HepG2 (cell line): ENCODE data around the gene PCYOX1L. TPM values are rescaled to one million over a fixed set of nuclear protein-coding genes. Genes with fewer than 3 reads are reported as not detected.
A peak's percentile ranks its signal among the peaks of the same experiment; 100 is the strongest.

Source experiments
- GPN1 ChIP-seq: sonication (generic); formaldehyde crosslinking; IDR thresholded peaks from 2 replicates; pipeline ENCODE4 v1.5.1; 2020; ENCODE audit warnings: missing genetic modification reagents, borderline replicate concordance
- KLF16 ChIP-seq, 2 experiments: sonication (generic) in 1 of 2; formaldehyde crosslinking in 1 of 2; IDR thresholded peaks; 2 replicates each; pipeline versions ENCODE4 v1.6.1 to v1.8.0; 2016 to 2023; ENCODE audit warnings: missing genetic modification reagents in 2 of 2, missing compliant biosample characterization in 1 of 2
- PLSCR1 ChIP-seq: sonication (generic); formaldehyde crosslinking; IDR thresholded peaks from 2 replicates; pipeline ENCODE4 v1.5.0; 2020; ENCODE audit warnings: missing genetic modification reagents, mild to moderate bottlenecking, borderline replicate concordance
- REPIN1 ChIP-seq: sonication (generic); formaldehyde crosslinking; IDR thresholded peaks from 2 replicates; pipeline ENCODE4 v1.8.0; 2022; ENCODE audit warnings: missing genetic modification reagents, low read depth, mild to moderate bottlenecking, borderline replicate concordance
- RXRA ChIP-seq: sonication (generic); formaldehyde crosslinking; IDR thresholded peaks from 2 replicates; pipeline ENCODE4 v1.5.1; 2020; ENCODE audit warnings: missing genetic modification reagents
- SMAD3 ChIP-seq: sonication (generic); formaldehyde crosslinking; IDR thresholded peaks from 2 replicates; pipeline ENCODE4 v1.4.0; 2020; ENCODE audit warnings: missing genetic modification reagents
- YY1 ChIP-seq: IDR thresholded peaks from 2 replicates; pipeline ENCODE4 v1.6.1; 2011; ENCODE audit warnings: low read length, low read depth, moderate library complexity, mild to moderate bottlenecking; ENCODE audit not compliant: insufficient read depth, insufficient replicate concordance
- ZBTB42 ChIP-seq: sonication (generic); formaldehyde crosslinking; IDR thresholded peaks from 2 replicates; pipeline ENCODE4 v1.5.0; 2020; ENCODE audit warnings: mild to moderate bottlenecking, missing genetic modification reagents
- ZFP36L1 ChIP-seq: sonication (generic); formaldehyde crosslinking; IDR thresholded peaks from 2 replicates; pipeline ENCODE4 v1.8.0; 2022; ENCODE audit warnings: mild to moderate bottlenecking, missing genetic modification reagents, moderate library complexity
- ZFY ChIP-seq: sonication (generic); formaldehyde crosslinking; IDR thresholded peaks from 2 replicates; pipeline ENCODE4 v1.4.0; 2020; ENCODE audit warnings: missing genetic modification reagents
- ZMYM4 ChIP-seq: sonication (generic); formaldehyde crosslinking; IDR thresholded peaks from 2 replicates; pipeline ENCODE4 v1.8.1; 2023; ENCODE audit warnings: mild to moderate bottlenecking, missing genetic modification reagents
- ZNF780A ChIP-seq: sonication (generic); formaldehyde crosslinking; IDR thresholded peaks from 2 replicates; pipeline ENCODE4 v1.8.0; 2022; ENCODE audit warnings: mild to moderate bottlenecking, missing genetic modification reagents, moderate library complexity
- polyA plus RNA-seq, 8 experiments: library from polyadenylated mRNA; depleted of rRNA in 3 of 8; stranded (reverse) in 7 of 8; unstranded in 1 of 8; fragments of >200 nt; fragmentation: Illumina TruSeq in 4 of 8; extraction: Trizol in 4 of 8; gene quantifications; 2 replicates each; pipeline versions ENCODE4 v1.2.1 to v1.2.3, GENCODE V29; 2011 to 2016; ENCODE audit warnings: low read depth in 4 of 8, missing spikeins in 1 of 8, mixed read lengths in 1 of 8; ENCODE audit not compliant: insufficient read depth in 1 of 8
- total RNA-seq, 5 experiments: library from RNA; depleted of rRNA; stranded (reverse); fragments of >200 nt; fragmentation: Illumina TruSeq; extraction: Trizol; gene quantifications; 2 replicates each; pipeline ENCODE4 v1.2.3, GENCODE V29; 2016; ENCODE audit warnings: low read depth in 1 of 5
- TF ChIP-seq, protein P1 (sequence below): sonication (generic); formaldehyde crosslinking; conservative IDR thresholded peaks from 2 replicates; pipeline ENCODE4 v1.8.0; 2022; ENCODE audit warnings: mild to moderate bottlenecking, moderate library complexity, missing genetic modification reagents
- TF ChIP-seq, protein P2 (sequence below): sonication (generic); formaldehyde crosslinking; conservative IDR thresholded peaks from 2 replicates; pipeline ENCODE4 v1.4.0; 2020; ENCODE audit warnings: mild to moderate bottlenecking, missing genetic modification reagents, moderate library complexity
- TF ChIP-seq, protein P3 (sequence below): IDR thresholded peaks from 2 replicates; pipeline ENCODE4 v1.6.1; 2016; ENCODE audit warnings: low read depth, borderline replicate concordance
- TF ChIP-seq, protein P4 (sequence below): sonication (generic); formaldehyde crosslinking; IDR thresholded peaks from 2 replicates; pipeline ENCODE4 v1.4.0; 2020; ENCODE audit warnings: missing genetic modification reagents
- TF ChIP-seq, protein P5 (sequence below): IDR thresholded peaks from 2 replicates; pipeline ENCODE4 v1.6.1; 2018; ENCODE audit warnings: missing genetic modification reagents, mild to moderate bottlenecking, missing compliant biosample characterization

PCYOX1L gene
- total and polyA plus RNA-seq, 2 of the 13 experiments (the other 11 are each of a cell fraction or from before 2014, with no cell fraction given): 1.00 to 3.7 TPM

DNA sequence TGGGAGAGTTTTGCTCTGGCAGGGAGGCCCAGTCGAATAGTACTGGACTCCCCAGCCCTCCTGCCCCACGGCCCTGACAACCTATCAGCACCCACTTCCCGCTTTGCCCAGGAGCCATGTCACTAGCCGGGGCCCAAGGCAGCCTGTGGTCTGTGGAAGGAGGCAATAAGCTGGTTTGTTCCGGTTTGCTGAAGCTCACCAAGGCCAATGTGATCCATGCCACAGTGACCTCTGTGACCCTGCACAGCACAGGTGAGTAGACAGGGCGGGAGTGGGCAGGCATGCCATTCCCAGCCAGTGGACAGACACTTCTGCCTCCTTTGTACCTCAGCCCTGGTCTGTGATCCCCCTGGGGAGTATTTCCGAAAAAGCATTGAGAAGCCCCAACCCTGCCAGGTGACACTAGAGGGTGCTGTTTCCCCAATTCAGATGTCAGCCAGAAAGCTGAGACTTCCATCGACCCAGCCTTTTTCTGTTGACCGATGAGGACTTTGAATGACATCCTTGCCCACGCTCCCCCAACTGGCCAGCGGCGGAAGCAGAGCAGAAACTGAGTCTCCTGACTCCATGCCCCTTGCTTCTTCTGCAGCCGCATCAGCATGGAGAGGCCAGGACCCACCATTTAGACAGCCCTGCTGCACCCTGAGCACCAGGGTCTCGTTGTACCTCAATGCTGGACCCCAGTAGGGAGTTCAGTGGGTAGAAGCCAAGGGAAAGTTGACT is 9.6 kb downstream of the PCYOX1L start (continued):
- TF ChIP-seq SMAD3: peak; percentile 77; the same call in 1 of the 2 replicates
- no peak for TF ChIP-seq ZBTB42 (CRISPR knock-in tag)
- peak; percentile 77 for TF ChIP-seq ZMYM4 (CRISPR knock-in tag)
- TF ChIP-seq ZFP36L1 (CRISPR knock-in tag): peak; percentile 69; the same call in 1 of the 2 replicates
- TF ChIP-seq, protein P1, sequence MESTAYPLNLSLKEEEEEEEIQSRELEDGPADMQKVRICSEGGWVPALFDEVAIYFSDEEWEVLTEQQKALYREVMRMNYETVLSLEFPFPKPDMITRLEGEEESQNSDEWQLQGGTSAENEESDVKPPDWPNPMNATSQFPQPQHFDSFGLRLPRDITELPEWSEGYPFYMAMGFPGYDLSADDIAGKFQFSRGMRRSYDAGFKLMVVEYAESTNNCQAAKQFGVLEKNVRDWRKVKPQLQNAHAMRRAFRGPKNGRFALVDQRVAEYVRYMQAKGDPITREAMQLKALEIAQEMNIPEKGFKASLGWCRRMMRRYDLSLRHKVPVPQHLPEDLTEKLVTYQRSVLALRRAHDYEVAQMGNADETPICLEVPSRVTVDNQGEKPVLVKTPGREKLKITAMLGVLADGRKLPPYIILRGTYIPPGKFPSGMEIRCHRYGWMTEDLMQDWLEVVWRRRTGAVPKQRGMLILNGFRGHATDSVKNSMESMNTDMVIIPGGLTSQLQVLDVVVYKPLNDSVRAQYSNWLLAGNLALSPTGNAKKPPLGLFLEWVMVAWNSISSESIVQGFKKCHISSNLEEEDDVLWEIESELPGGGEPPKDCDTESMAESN (CRISPR knock-in tag): peak; percentile 65; the same call in 1 of the 2 replicates
- no peak for TF ChIP-seq GPN1 (CRISPR knock-in tag)
- TF ChIP-seq, protein P2, sequence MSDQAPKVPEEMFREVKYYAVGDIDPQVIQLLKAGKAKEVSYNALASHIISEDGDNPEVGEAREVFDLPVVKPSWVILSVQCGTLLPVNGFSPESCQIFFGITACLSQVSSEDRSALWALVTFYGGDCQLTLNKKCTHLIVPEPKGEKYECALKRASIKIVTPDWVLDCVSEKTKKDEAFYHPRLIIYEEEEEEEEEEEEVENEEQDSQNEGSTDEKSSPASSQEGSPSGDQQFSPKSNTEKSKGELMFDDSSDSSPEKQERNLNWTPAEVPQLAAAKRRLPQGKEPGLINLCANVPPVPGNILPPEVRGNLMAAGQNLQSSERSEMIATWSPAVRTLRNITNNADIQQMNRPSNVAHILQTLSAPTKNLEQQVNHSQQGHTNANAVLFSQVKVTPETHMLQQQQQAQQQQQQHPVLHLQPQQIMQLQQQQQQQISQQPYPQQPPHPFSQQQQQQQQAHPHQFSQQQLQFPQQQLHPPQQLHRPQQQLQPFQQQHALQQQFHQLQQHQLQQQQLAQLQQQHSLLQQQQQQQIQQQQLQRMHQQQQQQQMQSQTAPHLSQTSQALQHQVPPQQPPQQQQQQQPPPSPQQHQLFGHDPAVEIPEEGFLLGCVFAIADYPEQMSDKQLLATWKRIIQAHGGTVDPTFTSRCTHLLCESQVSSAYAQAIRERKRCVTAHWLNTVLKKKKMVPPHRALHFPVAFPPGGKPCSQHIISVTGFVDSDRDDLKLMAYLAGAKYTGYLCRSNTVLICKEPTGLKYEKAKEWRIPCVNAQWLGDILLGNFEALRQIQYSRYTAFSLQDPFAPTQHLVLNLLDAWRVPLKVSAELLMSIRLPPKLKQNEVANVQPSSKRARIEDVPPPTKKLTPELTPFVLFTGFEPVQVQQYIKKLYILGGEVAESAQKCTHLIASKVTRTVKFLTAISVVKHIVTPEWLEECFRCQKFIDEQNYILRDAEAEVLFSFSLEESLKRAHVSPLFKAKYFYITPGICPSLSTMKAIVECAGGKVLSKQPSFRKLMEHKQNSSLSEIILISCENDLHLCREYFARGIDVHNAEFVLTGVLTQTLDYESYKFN: 0 out of 2 replicates have a peak, but pooled peaks have one; percentile 23
- TF ChIP-seq, protein P3, sequence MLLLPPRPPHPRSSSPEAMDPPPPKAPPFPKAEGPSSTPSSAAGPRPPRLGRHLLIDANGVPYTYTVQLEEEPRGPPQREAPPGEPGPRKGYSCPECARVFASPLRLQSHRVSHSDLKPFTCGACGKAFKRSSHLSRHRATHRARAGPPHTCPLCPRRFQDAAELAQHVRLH (CRISPR knock-in tag): peak; percentile 66; the same call in 1 of the 2 replicates
- TF ChIP-seq RXRA: peak; percentile 54; the same call in 1 of the 2 replicates
- TF ChIP-seq, protein P4, sequence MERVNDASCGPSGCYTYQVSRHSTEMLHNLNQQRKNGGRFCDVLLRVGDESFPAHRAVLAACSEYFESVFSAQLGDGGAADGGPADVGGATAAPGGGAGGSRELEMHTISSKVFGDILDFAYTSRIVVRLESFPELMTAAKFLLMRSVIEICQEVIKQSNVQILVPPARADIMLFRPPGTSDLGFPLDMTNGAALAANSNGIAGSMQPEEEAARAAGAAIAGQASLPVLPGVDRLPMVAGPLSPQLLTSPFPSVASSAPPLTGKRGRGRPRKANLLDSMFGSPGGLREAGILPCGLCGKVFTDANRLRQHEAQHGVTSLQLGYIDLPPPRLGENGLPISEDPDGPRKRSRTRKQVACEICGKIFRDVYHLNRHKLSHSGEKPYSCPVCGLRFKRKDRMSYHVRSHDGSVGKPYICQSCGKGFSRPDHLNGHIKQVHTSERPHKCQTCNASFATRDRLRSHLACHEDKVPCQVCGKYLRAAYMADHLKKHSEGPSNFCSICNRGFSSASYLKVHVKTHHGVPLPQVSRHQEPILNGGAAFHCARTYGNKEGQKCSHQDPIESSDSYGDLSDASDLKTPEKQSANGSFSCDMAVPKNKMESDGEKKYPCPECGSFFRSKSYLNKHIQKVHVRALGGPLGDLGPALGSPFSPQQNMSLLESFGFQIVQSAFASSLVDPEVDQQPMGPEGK (CRISPR knock-in tag): 0 out of 2 replicates have a peak, but pooled peaks have one; percentile 69
- TF ChIP-seq PLSCR1: no peak
- TF ChIP-seq ZNF780A (CRISPR knock-in tag): no peak
- TF ChIP-seq ZFY (CRISPR knock-in tag): peak; percentile 14; the same call in 1 of the 2 replicates
- TF ChIP-seq KLF16 (CRISPR knock-in tag; IDR thresholded peaks at IDR 0.05): peak in 1 of 2 experiments; percentile 68; a peak in 1 of 4 replicates
- TF ChIP-seq, protein P5, sequence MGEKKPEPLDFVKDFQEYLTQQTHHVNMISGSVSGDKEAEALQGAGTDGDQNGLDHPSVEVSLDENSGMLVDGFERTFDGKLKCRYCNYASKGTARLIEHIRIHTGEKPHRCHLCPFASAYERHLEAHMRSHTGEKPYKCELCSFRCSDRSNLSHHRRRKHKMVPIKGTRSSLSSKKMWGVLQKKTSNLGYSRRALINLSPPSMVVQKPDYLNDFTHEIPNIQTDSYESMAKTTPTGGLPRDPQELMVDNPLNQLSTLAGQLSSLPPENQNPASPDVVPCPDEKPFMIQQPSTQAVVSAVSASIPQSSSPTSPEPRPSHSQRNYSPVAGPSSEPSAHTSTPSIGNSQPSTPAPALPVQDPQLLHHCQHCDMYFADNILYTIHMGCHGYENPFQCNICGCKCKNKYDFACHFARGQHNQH (CRISPR knock-in tag): peak; percentile 71
- TF ChIP-seq REPIN1: peak; percentile 79; the same call in 1 of the 2 replicates
- peak; percentile 47 for TF ChIP-seq YY1
